ENCODE results near the gene C1QA. TPM values are rescaled to one million over a fixed set of nuclear protein-coding genes. Genes with fewer than 3 reads are reported as not detected.

C1QA gene
- total and polyA plus RNA-seq, 2 of the 4 experiments (the other 2 are of a cell fraction) = not detected

- no TSS peak for BruUV-seq (replicated peaks)
- CTCF ChIA-PET = no interaction called here
Observed at GRCh38 chr1:22608361-22608760, 28.1 kb upstream of the C1QA start.

More at GRCh38 chr1:22608361-22608760, 28.1 kb upstream of the C1QA start:
- Histone ChIP-seq H2BK5ac (ENCODE audit: low read depth, low read length, poor library complexity, severe bottlenecking) (no peak overlapping the region), H3K4me1 (ENCODE audit: control insufficient read depth, insufficient read depth, low read length) (no peaks in the 10 kb centered on the region), H2BK120ac (ENCODE audit: low read depth, low read length) (no peak overlapping the region), H4K5ac (ENCODE audit: low read depth, low read length) (no peak overlapping the region), H4K20me1 (ENCODE audit: insufficient read depth, low read length) (peaks cover 4% of the 10 kb centered on the region; the same call in 1 of the 2 replicates), H3K18ac (ENCODE audit: low read depth, low read length) (no peak overlapping the region), H3K4ac (ENCODE audit: low read depth, low read length) (no peak overlapping the region), H3K4me2 (ENCODE audit: low read depth, low read length) (no peak overlapping the region), H3K27ac (ENCODE audit: insufficient read depth, low read length) (no peak overlapping the region), H3K9ac (ENCODE audit: low read depth, low read length) (no peak overlapping the region), H3K56ac (ENCODE audit: extremely low read depth, insufficient read depth, low read length) (no peak overlapping the region), H3K27me3 (ENCODE audit: control insufficient read depth, insufficient read depth, low read length) (peaks cover 36% of the 10 kb centered on the region), H2AK9ac (replicated peaks; ENCODE audit: low read depth, low read length, poor library complexity) (no peak overlapping the region), H2BK20ac (ENCODE audit: low read depth, low read length) (no peak overlapping the region), H3K9me3 (ENCODE audit: control insufficient read depth, insufficient read depth, low read length) (no peaks in the 10 kb centered on the region), H2AFZ (replicated peaks; ENCODE audit: low read length, poor library complexity) (no peak overlapping the region), H3K79me1 (ENCODE audit: low read depth in 1 of 2, low read length in 2 of 2) (no peaks in the 10 kb centered on the region), H3K4me3 (ENCODE audit: insufficient read depth, low read depth, low read length) (no peak overlapping the region), H3K23ac (ENCODE audit: low read depth, low read length) (no peak overlapping the region), H4K8ac (ENCODE audit: low read depth in 2 of 2, low read length in 2 of 2) (no peak overlapping the region), H2BK15ac (ENCODE audit: low read depth, low read length) (no peak overlapping the region), H3K36me3 (ENCODE audit: control insufficient read depth, insufficient read depth, low read length) (no peaks in the 10 kb centered on the region), H3K14ac (replicated peaks; ENCODE audit: low read depth, low read length) (no peak overlapping the region), H4K91ac (ENCODE audit: insufficient read depth, low read depth, low read length) (no peak overlapping the region), H2AK5ac (ENCODE audit: low read depth, low read length) (no peak overlapping the region), H3K9me1 (ENCODE audit: insufficient read depth, low read length) (no peaks in the 10 kb centered on the region)
- WGBS, 2 experiments (ENCODE audit: extremely low coverage in 2 of 2, insufficient read length in 1 of 2) = no CpG with 5 or more reads among the region's 3 CpGs
- intact Hi-C loops (cut with micrococcal nuclease) = no loop called here
- POLR2A ChIA-PET (ENCODE audit: unreplicated experiment) = no interaction called here
- no peak for DNase-seq
- no peak for ATAC-seq (ENCODE audit: low read depth)
- TF ChIP-seq FOS (IDR thresholded peaks at IDR 0.05; ENCODE audit: low read depth, low read length) = no peak
- TF ChIP-seq RFX5 (IDR thresholded peaks at IDR 0.05; ENCODE audit: low read depth, low read length) = no peak
- TF ChIP-seq SMC3 (IDR thresholded peaks at IDR 0.05; ENCODE audit: low read depth, low read length) = no peak
- no peak for TF ChIP-seq RCOR1 (IDR thresholded peaks at IDR 0.05; ENCODE audit: insufficient replicate concordance, low read length)
- TF ChIP-seq MXI1 (IDR thresholded peaks at IDR 0.05; ENCODE audit: borderline replicate concordance, low read depth, low read length) = no peak
- no peak for TF ChIP-seq POLR2A (IDR thresholded peaks at IDR 0.05; ENCODE audit: low read depth, low read length)
- no peak for TF ChIP-seq RAD21 (IDR thresholded peaks at IDR 0.05; ENCODE audit: low read length)
- TF ChIP-seq MAFK (IDR thresholded peaks at IDR 0.05; ENCODE audit: low read depth, low read length) = no peak
- dilution Hi-C loops (cut with HindIII; ENCODE audit: low sequenced_read_pairs, unreplicated experiment) = no loop called here
- in situ Hi-C loops (cut with MboI; ENCODE audit: low sequenced_read_pairs) = no loop called here

Measured in IMR-90 (cell line).